Brain pericyte (primary cell): ENCODE measurements around the gene CEP112.

ENCODE experiments used
- DNase-seq: peaks from one replicate; pipeline ENCODE4 v3.0.0-alpha.2; 2012; ENCODE audit warnings: low read depth, low spot score

Gene CEP112

DNA sequence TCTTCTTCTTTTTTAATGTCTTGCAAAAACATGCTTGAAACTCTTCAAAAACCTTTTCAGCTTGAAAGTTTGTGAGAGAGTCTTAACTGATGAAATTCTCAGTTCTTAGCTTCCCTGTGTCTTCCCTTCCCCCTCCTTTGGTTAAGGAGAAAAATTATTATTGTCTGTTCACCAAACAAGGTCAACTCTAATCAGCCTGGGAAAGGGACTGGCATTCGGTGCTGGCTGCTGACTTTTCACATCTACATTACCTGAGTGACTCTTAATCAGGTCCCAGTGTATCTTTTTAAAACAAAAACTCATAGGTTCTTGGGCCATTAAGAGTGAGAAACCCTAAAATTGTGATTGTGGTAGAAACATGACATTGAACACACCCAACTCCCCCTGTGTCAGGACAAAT is 591.4 kb downstream of the CEP112 start:
- DNase-seq = no peak

DNA sequence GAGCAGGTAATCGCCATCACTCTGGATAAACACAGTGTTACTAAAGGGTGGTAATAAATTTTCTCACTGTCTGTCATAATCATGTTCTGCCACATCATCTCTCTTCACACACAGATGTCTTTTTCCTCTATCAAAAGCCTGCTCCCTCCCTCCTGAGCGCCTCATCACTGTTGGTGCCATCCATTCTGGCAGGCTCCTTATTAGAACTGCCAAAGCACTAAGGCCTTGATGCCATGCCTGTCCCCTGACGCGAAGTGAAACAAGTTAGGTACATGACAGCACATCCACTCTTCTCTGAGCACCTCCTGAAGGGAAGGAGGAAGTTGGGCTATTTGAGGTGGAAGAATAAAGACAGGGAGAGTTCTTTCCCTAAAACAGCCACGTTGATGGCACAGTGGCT is 592.3 kb downstream of the CEP112 start:
- DNase-seq = no peak

DNA sequence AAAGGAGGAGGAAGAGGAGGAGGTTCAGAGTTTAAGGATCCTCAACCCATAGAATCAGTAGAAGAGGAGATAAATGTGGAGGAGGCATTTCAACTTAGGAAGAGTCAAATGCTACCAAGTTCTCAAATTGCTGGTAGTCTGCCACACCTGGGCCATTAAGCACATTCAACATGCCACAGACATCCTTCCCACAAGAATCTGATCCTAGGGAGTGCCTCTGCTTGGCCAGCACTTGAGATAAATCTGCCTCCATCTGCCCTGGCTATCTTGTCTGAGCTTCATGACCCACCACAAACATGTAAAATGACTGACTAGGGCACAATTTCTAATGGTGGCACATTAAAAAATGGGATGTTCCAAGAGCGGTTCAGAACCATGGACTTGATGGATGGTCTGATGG is 593.2 kb downstream of the CEP112 start:
- DNase-seq = no peak

GRCh38 chr17:65595071-65595656 is 596.8 kb downstream of the CEP112 start:
- DNase-seq = no peak

DNA sequence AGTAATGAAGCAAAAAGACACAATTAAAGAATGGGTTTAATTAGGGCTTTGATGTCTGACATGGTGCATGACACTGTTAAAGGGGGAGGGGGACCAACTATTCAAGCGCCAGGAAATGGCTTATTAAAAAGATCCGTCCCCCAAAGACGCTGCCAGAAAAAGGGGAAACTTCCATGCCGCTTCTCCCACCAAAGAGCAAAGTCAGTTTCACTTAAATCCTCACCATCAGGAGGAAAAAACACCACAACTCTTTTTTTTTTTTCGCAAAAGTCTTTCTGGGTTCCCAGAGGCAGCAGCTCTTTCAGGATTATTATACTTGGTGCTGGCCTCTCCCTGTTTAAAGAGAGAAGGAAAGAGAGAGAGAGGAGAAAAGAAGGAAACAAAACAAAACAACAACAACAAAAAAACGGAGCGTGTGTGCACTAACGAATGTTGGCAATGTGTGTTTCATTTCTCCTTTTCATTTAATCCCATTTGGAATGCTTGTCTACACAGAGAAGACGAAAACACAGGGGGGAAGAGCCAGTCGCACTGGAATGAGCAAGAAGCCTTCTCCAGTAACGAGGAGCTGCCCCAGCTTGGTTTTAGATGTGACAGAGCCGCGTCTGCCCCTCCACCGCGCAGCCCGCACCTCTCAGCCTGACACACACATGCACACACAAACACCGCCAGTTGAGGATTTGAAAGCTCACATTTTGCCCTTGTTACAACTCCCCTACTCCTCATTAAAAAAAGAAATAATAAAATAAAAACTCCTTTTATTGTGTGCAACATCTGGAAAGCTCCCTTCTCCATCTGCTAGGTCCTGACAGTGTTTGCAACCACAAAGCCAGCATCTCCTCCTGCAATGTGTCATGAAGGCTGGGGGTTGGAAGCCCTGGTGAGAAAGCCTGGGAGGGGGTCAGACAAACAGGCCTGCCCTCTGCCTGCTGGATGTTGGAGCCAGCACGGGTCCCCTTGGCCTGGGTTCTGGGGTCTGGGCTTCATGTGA is 597.8 kb downstream of the CEP112 start:
- no peak for DNase-seq

DNA sequence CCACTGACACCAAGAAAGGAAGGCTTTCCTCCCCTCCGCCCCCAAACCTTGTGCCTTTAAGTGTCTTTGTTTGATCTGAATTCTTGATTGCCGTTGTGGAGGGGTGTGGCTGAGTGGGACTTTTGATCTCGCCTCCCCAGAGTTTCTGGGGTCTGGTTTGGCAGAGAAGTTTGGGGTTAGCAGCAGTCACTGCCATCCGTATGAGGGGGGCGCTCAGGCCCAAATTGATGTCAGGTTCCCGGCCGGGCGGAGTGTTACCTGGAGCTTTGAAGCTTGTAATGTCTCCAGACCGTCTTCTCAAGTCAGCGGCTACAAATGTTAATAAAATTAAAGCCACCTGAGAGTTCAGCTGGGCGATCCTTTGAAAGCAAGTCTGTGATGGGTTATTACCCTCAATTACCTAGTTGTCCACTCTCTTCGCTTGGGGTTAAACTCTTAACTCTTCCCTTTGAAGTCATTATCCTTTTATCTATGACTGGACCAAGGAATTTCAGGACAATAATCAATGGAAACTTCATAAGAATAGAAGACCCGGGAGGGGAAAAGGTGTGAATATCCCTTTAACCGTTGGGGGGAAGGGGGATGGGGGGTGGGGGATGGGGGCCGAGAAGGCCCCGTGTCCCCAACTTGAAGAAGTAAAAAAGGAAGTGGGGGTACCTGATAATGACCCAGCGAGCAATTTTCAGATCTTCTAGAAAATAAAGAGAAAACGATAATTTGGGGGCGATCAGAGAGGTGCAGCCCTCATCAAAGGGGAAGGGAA is 598.7 kb downstream of the CEP112 start:
- DNase-seq = no peak

DNA sequence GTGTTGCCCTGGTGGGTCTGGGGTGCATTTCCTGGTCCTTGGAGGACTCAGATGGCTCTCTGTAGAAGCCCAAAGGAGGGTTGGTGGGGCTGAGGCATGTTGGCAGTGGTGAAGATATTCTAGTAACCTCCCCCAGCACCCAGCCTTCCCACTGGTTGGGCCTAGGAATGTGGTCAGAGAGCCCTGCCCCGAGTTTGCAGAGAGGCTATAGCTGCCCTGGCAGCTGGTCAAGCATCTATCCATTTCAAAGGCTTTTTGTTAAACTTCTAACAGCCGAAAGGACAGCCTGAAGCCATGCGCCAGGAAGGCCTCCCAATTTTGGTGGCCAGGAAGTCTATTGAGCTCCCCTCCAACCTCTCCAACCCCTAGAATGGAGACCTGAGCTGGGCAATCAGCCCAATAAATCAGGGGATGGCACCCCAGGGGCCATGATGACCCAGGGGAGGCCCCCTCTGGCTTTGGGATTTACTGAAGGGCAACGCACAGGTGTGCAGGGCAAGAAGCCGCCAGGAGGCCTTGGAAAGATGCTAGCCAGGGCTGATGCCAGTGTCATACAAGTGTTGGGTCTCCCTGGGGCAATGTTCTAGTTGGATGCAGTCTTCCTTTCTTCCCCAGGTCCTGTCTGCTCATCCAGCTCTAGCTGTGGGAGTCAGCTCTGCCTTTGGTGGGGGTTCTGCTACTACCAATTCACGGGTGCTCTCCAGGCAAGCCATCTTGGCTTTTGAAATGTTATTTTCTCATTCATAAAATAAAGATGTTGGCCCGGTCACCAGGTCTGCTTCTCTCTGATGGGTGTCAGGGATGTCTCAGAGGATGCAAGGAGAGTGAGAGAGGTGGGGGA is 599.6 kb downstream of the CEP112 start:
- no peak for DNase-seq

GRCh38 chr17:65589321-65589720 is 602.6 kb downstream of the CEP112 start:
- DNase-seq = no peak

GRCh38 chr17:65588181-65588808 is 603.6 kb downstream of the CEP112 start:
- DNase-seq = no peak

DNA sequence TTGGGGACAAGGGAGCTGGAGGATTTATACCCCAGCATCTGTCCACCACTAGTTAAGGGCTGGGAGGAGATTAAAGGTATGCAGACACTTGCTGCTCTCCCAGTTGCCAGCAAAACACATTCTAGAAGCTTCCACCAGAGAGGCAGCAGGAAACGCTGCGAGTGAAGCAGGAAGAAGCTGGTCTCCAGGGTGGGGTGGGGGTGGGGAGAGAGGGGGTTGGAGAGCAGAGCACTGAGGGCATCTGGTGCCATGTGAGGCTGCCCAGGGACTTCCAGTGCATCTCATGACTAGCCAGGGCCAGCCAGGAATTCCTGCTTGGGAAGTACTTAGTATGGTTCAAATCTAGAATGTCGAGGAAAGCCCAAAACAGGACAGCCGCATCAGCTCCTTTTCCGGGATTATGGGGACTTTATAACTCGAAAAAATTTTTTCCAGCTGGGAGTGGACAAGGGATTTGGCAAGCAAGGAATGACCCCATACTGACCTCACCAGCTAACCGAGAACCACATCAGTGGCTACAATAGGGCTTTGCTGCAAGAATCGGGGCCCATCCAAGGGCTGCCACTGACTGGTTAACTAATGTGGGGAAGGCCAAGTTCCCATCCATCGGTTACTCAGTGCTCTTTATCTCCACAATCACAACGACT is 604.3 kb downstream of the CEP112 start:
- no peak for DNase-seq

DNA sequence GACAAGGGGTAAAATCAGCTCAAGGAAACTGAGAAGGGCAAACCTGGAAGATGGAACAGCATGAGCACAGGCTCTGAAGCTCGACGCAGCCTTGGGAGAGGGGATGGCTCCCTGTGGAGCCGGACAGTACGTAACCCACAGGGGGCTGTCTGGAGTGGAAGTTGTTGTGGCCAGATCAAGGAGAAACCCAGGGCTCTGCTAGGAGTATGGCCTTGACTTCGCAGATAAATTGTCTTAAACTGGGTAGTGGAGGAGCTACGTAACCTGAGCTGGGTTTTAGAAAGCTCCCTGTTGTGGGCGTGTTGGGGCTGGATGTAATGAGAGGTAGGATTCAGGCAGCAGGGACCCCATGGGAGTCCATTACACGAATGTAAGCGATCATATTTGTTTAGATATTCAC is 605.0 kb downstream of the CEP112 start:
- no peak for DNase-seq
